Stimulated activated CD8-positive, alpha-beta memory T cell treated with anti-CD3 and anti-CD28 coated beads, Interleukin-7, amount 100 ng/mL, for 1 hour (primary cell): ENCODE data around the gene NCDN.

Source experiments
- DNase-seq, 2 donors: peaks; one replicate each; pipeline ENCODE4 v3.0.0-alpha.2; 2020; ENCODE audit warnings: low read depth in 2 of 2

Gene NCDN

GRCh38 chr1:35590476-35591040 is 33.0 kb downstream of the NCDN start:
- DNase-seq: no peak

GRCh38 chr1:35591211-35591610 is 33.6 kb downstream of the NCDN start:
- no peak for DNase-seq

- no peak for DNase-seq
Measured at GRCh38 chr1:35592991-35593769, 35.6 kb downstream of the NCDN start.

- DNase-seq: no peak
Measured at GRCh38 chr1:35594005-35594760, 36.6 kb downstream of the NCDN start.

- no peak for DNase-seq
Measured at GRCh38 chr1:35595684-35596083, 38.1 kb downstream of the NCDN start.

- no peak for DNase-seq
Measured at GRCh38 chr1:35597870-35598269, 40.3 kb downstream of the NCDN start.

GRCh38 chr1:35598895-35599294 is 41.3 kb downstream of the NCDN start:
- no peak for DNase-seq

- no peak for DNase-seq
Measured at GRCh38 chr1:35599411-35599810, 41.8 kb downstream of the NCDN start.

- no peak for DNase-seq
Measured at GRCh38 chr1:35600593-35600992, 43.0 kb downstream of the NCDN start.

GRCh38 chr1:35603468-35603867 is 45.9 kb downstream of the NCDN start:
- no peak for DNase-seq

- DNase-seq: no peak
Measured at GRCh38 chr1:35603941-35604340, 46.3 kb downstream of the NCDN start.

GRCh38 chr1:35605071-35605866 is 47.7 kb downstream of the NCDN start:
- no peak for DNase-seq

GRCh38 chr1:35605867-35606182 is 48.2 kb downstream of the NCDN start:
- DNase-seq: no peak

GRCh38 chr1:35611655-35612054 is 54.1 kb downstream of the NCDN start:
- no peak for DNase-seq

- DNase-seq: no peak
Measured at GRCh38 chr1:35615440-35615839, 57.8 kb downstream of the NCDN start.
